GM13977 (cell line): ENCODE measurements around the gene IQCH.

Source experiments
- DNase-seq: peaks from one replicate; pipeline ENCODE4 v3.0.0; 2012; ENCODE audit warnings: low spot score
- in situ Hi-C: fragments of 300-500 bp; cut with MboI; formaldehyde crosslinking; loops from one replicate; pipeline ENCODE4 v1.12.0; 2022; ENCODE audit warnings: low sequenced_read_pairs, low pct_unique_long_range_greater_than_20kb, mixed read lengths, inconsistent platforms; ENCODE audit not compliant: unreplicated experiment
- TF ChIP-seq, protein P1 (sequence below): IDR thresholded peaks from 2 replicates; pipeline ENCODE4 v1.5.1; 2012; ENCODE audit warnings: mild to moderate bottlenecking, control low read depth; ENCODE audit not compliant: insufficient read depth; ENCODE audit errors: extremely low read depth, missing control alignments

The IQCH gene

DNA sequence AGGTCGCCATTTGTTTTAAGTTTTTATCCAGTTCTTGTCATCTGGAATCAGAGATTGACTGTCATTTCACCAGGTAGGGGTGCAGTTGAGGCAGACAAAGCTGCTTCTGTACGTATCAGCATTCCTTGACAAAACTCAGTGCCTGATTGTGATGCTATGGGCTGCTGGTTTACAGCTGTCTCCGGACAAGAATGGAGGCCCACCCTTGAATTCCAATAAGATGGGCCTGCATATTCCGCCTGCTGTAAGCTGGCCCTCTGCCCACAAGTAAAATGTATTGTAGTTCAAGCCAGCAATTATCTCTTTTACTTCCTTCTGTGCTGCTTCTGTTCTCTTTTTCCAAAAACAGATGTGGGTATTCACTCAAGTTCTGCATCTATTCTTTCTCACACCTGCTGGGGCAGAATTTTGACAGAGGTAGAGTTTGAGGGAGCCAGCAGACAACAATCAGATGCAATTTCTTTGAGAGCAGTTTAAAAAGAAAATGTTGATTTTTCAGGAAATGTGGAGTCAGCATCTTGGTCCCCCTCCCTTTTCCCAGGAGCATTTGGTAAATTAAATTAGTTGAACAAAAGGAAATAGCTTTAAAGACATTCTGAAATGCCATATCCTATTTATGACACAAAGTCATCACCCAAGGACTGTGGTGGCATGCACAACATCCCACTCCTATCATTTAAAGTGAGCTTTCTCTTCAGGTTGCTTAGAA lies 53.5 kb downstream of the IQCH start:
- in situ Hi-C loops = no loop called here
- TF ChIP-seq, protein P1, sequence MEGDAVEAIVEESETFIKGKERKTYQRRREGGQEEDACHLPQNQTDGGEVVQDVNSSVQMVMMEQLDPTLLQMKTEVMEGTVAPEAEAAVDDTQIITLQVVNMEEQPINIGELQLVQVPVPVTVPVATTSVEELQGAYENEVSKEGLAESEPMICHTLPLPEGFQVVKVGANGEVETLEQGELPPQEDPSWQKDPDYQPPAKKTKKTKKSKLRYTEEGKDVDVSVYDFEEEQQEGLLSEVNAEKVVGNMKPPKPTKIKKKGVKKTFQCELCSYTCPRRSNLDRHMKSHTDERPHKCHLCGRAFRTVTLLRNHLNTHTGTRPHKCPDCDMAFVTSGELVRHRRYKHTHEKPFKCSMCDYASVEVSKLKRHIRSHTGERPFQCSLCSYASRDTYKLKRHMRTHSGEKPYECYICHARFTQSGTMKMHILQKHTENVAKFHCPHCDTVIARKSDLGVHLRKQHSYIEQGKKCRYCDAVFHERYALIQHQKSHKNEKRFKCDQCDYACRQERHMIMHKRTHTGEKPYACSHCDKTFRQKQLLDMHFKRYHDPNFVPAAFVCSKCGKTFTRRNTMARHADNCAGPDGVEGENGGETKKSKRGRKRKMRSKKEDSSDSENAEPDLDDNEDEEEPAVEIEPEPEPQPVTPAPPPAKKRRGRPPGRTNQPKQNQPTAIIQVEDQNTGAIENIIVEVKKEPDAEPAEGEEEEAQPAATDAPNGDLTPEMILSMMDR = no peak
- DNase-seq = no peak

DNA sequence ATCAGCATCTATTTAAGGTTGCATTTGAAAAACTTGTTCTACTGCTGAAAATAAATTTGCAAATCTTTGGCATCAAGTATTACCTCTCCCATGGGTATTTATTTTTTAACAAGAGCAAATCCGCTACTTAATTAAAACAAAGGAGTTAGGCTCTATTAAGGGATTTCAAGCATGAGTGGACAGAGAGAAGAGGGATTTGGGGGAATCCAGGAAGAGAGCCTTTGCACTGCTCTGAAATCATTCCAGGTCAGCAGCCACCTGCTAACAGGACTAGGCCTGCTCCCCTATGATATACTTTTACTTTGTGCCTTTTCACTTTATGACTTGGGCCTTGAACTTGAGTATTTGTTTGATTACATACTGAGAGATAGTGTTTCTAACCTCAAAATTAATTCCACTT lies 57.1 kb downstream of the IQCH start:
- no peak for DNase-seq
- TF ChIP-seq, protein P1 = no peak
- in situ Hi-C loops = no loop called here

DNA sequence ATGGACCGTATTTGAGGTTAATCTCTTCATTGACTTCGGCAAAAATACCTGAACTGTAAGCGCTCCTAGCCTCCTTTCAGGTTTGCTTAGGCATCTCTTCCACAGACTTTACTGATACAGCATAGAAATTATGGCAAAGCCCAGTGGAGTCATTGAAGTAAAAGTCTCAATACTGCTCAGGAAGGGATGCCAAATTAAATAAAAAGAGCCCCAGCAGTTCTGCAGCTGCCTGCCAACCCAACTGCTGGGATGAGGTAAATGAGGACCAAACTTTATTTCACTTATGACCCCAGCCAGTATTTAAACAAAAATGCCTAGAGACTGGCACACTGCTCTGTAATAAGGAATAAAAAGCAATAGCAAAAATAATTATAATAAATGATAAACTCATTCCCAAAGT lies 65.4 kb downstream of the IQCH start:
- TF ChIP-seq, protein P1 = no peak
- no peak for DNase-seq
- in situ Hi-C loops = no loop called here

DNA sequence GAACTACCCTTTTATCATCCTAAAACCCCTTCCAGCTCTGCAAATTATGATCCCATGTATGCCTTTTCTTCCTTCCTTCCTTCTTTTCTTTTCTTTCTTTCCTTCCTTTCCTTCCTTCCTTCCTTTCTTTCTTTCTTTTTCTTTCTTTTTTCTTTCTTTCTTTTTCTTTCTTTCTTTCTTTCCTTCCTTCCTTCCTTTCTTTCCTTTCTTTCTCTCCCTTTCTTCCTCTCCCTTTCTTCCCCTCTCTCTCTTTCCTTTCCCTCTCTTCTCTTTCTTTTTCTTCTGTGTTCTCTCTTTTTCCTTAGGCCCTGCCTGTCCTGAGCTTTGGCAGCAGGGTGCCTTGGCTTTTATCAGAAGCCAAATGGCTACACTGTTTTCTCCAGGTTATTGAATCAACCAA lies 66.8 kb downstream of the IQCH start:
- no peak for DNase-seq
- in situ Hi-C loops = no loop called here

DNA sequence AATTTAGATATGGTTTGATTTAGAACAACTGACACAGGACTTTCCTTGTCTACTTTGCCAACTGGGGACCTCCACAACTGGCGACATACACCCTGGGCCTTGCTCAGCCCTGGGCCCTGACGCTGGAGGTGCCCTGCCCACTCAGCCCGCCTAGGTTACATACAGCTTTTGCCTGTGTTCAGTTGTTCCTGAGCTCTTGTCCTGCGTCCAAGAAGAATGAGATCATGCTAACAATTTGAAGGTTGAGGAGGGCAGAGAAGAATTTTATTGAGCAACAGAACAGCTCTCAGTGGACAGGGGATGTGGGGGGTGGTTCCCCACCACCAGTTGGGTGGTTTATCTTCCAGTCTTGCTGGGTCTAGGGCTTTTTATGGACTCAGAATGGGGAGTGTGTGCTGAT lies 67.9 kb downstream of the IQCH start:
- in situ Hi-C loops = no loop called here
- no peak for DNase-seq
- TF ChIP-seq, protein P1 = no peak

More for the DNA sequence above, 66.8 kb downstream of the IQCH start:
- TF ChIP-seq, protein P1 = no peak

DNA sequence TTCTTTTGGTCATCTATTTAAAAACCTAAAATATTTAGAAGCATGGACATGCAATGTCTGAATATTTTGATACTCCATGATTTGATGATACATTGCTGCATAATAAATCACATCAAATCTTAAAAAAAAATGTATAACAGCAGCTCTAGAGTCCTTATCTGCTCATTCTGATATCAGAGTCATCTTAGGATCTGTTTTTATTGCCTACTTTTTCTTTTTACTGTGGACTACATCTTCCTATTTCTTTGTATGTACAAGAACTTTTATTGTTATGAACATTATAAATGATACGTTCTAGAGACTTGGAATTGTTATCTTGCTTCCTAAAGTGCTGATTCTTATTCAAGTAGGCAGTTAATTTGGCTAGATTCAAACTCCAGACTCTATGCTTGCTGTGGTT lies 72.7 kb downstream of the IQCH start:
- in situ Hi-C loops = no loop called here
- TF ChIP-seq, protein P1 = no peak

More for the DNA sequence above, 72.7 kb downstream of the IQCH start:
- DNase-seq = no peak
